Thyroid gland (tissue), 4 donors: ENCODE measurements around the gene GLI3.

Experiments used
- POLR2A ChIP-seq, 2 donors: fragments of 450-650 bp; IDR thresholded peaks; one replicate each; pipeline ENCODE4 v1.6.1; 2017; ENCODE audit warnings: antibody characterized with exemption in 2 of 2, mild to moderate bottlenecking in 2 of 2, moderate library complexity in 1 of 2
- TF ChIP-seq, protein P1 (sequence below), 6 experiments: fragments of 200-600 bp in 3 of 6; fragments of 450-650 bp in 3 of 6; sonication (generic) in 3 of 6; IDR thresholded peaks; one replicate each; pipeline ENCODE4 v1.5.1; 2016 to 2019; ENCODE audit warnings: antibody characterized with exemption in 6 of 6, mild to moderate bottlenecking in 2 of 6, inconsistent platforms in 1 of 6, moderate library complexity in 1 of 6

DNA sequence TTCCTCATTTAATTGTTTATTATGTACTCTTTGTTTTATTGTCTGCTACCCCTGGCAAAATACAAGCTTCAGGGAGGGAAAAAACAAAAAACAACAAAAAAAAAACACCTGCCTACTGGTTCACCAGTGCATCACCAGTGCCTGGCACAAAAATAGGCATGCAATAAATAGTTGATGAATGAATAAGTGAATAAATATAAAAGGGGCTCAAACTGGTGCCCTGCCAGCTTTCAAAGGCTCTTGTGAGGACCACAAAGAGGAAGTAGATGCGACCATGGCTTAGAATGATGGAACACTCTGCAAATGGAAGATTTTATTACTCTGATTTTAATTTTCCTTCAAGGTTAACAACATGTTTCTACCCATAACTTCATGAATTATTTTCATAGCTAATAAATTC, 321.1 kb downstream of the GLI3 start:
- TF ChIP-seq, protein P1, sequence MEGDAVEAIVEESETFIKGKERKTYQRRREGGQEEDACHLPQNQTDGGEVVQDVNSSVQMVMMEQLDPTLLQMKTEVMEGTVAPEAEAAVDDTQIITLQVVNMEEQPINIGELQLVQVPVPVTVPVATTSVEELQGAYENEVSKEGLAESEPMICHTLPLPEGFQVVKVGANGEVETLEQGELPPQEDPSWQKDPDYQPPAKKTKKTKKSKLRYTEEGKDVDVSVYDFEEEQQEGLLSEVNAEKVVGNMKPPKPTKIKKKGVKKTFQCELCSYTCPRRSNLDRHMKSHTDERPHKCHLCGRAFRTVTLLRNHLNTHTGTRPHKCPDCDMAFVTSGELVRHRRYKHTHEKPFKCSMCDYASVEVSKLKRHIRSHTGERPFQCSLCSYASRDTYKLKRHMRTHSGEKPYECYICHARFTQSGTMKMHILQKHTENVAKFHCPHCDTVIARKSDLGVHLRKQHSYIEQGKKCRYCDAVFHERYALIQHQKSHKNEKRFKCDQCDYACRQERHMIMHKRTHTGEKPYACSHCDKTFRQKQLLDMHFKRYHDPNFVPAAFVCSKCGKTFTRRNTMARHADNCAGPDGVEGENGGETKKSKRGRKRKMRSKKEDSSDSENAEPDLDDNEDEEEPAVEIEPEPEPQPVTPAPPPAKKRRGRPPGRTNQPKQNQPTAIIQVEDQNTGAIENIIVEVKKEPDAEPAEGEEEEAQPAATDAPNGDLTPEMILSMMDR (IDR thresholded peaks at IDR 0.05): no peak
- no peak for TF ChIP-seq POLR2A (IDR thresholded peaks at IDR 0.05)
